Measurements from ENCODE around the gene GPI. TPM values are rescaled to one million over a fixed set of nuclear protein-coding genes. Genes with fewer than 3 reads are reported as not detected.
A peak's percentile ranks its signal among the peaks of the same experiment; 100 is the strongest.

GPI gene
- total and polyA plus RNA-seq, 2 donors (not counting 3 experiments of a cell fraction or from before 2014, with no cell fraction given), result 131 to 273 TPM

DNA sequence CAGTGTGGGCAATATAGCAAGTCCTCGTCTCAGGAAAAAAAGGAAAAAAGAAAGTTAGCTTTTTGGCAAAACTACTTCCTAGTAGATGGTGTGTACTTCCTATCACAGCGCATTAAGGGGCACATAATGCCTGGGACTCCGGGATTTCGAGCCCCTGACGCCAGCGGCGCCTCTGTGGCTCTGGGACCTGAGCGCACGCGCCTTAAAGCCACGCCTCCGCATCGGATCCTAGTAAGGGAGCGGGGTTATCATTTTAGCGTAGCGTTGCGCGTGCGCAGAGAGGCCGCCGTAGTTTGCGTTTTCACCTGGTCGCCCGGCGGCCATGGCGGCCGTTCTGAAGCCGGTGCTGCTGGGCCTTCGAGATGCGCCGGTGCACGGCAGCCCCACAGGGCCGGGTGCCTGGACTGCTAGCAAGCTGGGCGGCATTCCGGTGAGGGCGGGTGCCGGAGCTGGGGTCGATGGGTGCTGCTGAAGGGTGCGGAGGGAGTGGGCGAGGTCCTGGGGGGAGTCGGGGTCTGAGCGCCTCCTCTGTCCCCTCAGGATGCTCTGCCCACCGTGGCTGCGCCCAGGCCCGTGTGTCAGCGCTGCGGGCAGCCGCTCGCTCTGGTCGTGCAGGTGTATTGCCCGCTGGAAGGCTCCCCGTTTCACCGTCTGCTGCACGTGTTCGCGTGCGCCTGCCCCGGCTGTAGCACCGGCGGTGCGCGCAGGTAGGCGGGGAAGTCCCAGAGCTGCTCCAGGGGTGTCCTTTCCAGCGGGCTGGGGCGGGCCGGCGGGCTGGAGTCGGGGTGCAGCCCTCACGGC, 39.3 kb downstream of the GPI start, which contains the start of gene PDCD2L:
Gene PDCD2L (plus strand): TSS at position 291 of the 801 bp plus-strand sequence. CDS start 32 bp downstream, at position 323.
- H3K4me1 ChIP-seq (ENCODE audit: control insufficient read depth, extremely low read depth, insufficient read depth, low read length), result peaks cover 7% of the 10 kb centered on the region
- no peaks in the 10 kb centered on the region for H3K27me3 ChIP-seq (ENCODE audit: control insufficient read depth in 2 of 2, insufficient read depth in 2 of 2, low read length in 2 of 2)
- peak within 1 kb of the TSS; percentile 69 for H3K27ac ChIP-seq (ENCODE audit: insufficient read depth, low read depth, low read length)
- ChIA-PET CTCF (no interaction called here), POLR2A (no interaction called here)
- intact Hi-C loops (cut with micrococcal nuclease), result loop anchor here (1.0 kb wide), 1 partner anchor 24 kb away; the partner anchor contains the start of gene UBA2
- peaks cover 14% of the 10 kb centered on the region for H3K79me2 ChIP-seq (ENCODE audit: control insufficient read depth, insufficient read depth, low read length)
- peak within 1 kb of the TSS; percentile 70 for H3K9ac ChIP-seq (replicated peaks; ENCODE audit: extremely low read depth, insufficient read depth, low read length)
- peak within 1 kb of the TSS; percentile 100 for H2AFZ ChIP-seq (ENCODE audit: low read depth, low read length)
- dilution Hi-C loops (cut with MboI; ENCODE audit: extremely low pct_ligation_motif_present, low sequenced_read_pairs), result no loop called here
- no peaks in the 10 kb centered on the region for H3K9me1 ChIP-seq (replicated peaks; ENCODE audit: control insufficient read depth, extremely low read depth, insufficient read depth, low read length)
- H3K4me2 ChIP-seq (ENCODE audit: insufficient read depth, low read length), result peak within 1 kb of the TSS; percentile 93
- FAIRE-seq, result peak; percentile 95
- TF ChIP-seq JUN (IDR thresholded peaks at IDR 0.05; ENCODE audit: borderline replicate concordance, insufficient read depth, insufficient read length, low read depth) (no peak), POLR2AphosphoS5 (IDR thresholded peaks at IDR 0.05; ENCODE audit: insufficient read depth, low read depth, low read length) (peak; percentile 69), EZH2 (IDR thresholded peaks at IDR 0.05; ENCODE audit: borderline replicate concordance, low read depth, low read length, severe bottlenecking) (no peak), MYC (IDR thresholded peaks at IDR 0.05; ENCODE audit: low read depth, low read length) (peak; percentile 26), POLR2A (IDR thresholded peaks at IDR 0.05; ENCODE audit: low read depth, low read length) (peak; percentile 75)
- TF ChIP-seq, protein P1, sequence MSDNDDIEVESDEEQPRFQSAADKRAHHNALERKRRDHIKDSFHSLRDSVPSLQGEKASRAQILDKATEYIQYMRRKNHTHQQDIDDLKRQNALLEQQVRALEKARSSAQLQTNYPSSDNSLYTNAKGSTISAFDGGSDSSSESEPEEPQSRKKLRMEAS (IDR thresholded peaks at IDR 0.05; ENCODE audit: insufficient read depth, insufficient read length), result peak; percentile 64
- peaks cover 0 to 13% of the 10 kb centered on the region in 2 experiments for H3K36me3 ChIP-seq (ENCODE audit: control insufficient read depth in 2 of 2, extremely low read depth in 1 of 2, insufficient read depth in 2 of 2, low read length in 2 of 2)
- peak; percentile 92 for DNase-seq (ENCODE audit: low read depth, low spot score)
- no peaks in the 10 kb centered on the region for H4K20me1 ChIP-seq (replicated peaks; ENCODE audit: control insufficient read depth, extremely low read depth, insufficient read depth, low read length)
- H3K4me3 ChIP-seq (replicated peaks in 1 of 3; ENCODE audit: insufficient read depth in 1 of 3, low read depth in 1 of 3, low read length in 3 of 3), result peak within 1 kb of the TSS; percentile 60 to 79 (median 75)
- no peaks in the 10 kb centered on the region for H3K9me3 ChIP-seq (replicated peaks; ENCODE audit: control insufficient read depth, insufficient read depth, low read length)
- no TSS peak for BruUV-seq (replicated peaks)
